ENCODE measurements around the gene CSPG5. TPM values are rescaled to one million over a fixed set of nuclear protein-coding genes. Genes with fewer than 3 reads are reported as not detected.

Gene CSPG5
- total and polyA plus RNA-seq, 7 experiments from 2014 or later, result 0.10 to 0.51 (median 0.43) TPM; not detected in 3

DNA sequence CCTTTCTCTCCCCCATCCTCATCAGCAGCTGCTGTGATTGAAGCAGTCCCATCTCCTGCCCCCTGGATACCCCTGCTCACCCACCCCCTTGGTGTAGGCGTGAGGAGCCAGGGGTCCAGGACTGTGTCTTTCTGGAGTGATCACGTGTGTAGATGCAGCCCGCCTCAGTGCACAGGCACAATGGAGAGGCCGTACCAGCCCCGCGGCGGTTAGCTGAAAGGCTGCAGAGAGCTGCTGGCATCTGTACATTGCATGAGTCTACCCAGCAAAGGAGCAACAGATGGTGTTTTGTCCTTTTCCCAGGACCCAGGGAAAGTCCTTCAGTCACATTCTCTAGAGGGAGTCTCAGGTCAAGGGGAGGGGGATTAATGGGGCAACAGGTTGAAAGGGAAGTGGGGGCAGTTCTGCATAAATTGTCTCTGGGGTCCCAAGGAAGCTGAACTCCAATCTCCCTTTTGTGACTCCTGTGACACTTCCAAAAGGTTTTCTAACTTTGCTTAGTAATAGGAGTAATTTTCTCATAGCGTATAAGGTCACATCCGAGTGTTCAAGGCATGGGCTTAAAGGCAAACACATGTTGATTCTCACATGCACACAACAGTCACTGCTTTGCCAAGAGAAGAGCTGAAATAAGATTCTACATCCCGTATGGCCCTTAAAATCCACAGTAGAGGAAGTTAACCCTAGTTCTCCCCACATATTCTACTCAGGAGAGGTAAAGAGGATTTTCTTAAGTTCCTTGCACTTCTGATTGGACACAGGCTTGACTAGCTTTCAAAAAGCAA is 7.1 kb downstream of the CSPG5 start:
- Histone ChIP-seq H3K36me3 (ENCODE audit: control insufficient read depth in 2 of 3, insufficient read depth in 3 of 3, low read length in 3 of 3) (no peaks in the 10 kb centered on the region), H3K9me3 (ENCODE audit: control insufficient read depth in 2 of 3, low read length in 3 of 3) (no peaks in the 10 kb centered on the region), H3K4me1 (ENCODE audit: control insufficient read depth in 2 of 2, insufficient read depth in 2 of 2, low read length in 2 of 2) (no peaks in the 10 kb centered on the region), H3K27ac (ENCODE audit: low read depth, low read length) (no peak overlapping the region), H3K4me3 (ENCODE audit: low read length) (no peak overlapping the region), H3K27me3 (ENCODE audit: control insufficient read depth in 2 of 2, insufficient read depth in 2 of 2, low read length in 2 of 2) (no peaks in the 10 kb centered on the region)
- Mint-ChIP-seq H3K27me3 (peaks cover 15 to 35% (median 19%) of the 10 kb centered on the region in 5 donors), H3K36me3 (no peaks in the 10 kb centered on the region), H3K4me3 (no peak overlapping the region), H3K4me1 (no peaks in the 10 kb centered on the region), H3K9me3 (no peaks in the 10 kb centered on the region), H3K27ac (no peak overlapping the region)
- intact Hi-C loops (cut with micrococcal nuclease), result no loop called here
- CTCF ChIA-PET, result no interaction called here
- no peak for ATAC-seq
- no peak for DNase-seq
- POLR2A ChIA-PET, result interaction anchor here (0.6 kb wide), 1 partner anchor 117 kb away, joined by 4 read pairs; no protein-coding TSS in a partner anchor

DNA sequence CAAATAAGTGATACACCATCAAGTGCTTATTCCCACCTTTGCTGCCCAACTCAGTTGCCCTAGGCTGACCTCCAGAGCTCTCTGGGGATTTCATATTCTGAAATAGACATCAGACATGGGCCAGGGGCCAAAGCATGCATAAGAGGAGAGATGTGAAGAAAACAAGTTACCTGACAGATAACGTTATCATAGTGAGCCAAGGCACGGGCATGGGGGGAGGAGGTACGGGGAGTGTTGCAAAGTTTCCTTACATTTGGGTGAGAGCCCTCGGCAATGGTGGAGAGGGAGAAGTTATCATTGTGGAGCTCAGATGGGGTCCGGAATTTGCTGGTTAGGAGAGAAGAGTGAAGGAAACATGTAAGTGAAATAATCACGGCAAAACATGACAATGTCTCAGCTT is 9.8 kb downstream of the CSPG5 start:
- ATAC-seq, result no peak
- ChIA-PET POLR2A (no interaction called here), CTCF (no interaction called here)

DNA sequence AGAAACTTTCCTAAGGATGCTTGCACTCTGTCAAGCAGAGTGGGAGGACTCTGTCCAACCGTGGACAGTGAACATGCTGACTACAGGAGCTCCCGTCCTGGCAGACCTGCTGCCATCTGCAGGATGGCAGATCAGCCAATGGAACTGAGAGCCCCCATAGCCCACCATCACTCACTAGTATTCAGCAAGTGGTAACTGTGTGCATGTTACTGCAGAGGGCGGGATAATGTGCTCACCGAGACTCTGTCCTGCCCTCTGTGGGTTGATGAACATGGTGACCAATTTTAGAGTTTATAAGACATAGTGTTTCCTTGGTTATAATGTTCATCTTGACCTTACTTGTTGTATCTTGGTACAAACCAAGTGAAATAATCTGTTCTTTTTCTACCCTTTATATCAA is 11.5 kb downstream of the CSPG5 start:
- no peaks in the 10 kb centered on the region for H3K4me1 ChIP-seq (ENCODE audit: control insufficient read depth in 2 of 2, insufficient read depth in 2 of 2, low read length in 2 of 2)
- H3K9me3 ChIP-seq (ENCODE audit: control insufficient read depth in 2 of 3, low read length in 3 of 3), result no peaks in the 10 kb centered on the region
- no peaks in the 10 kb centered on the region for H3K36me3 ChIP-seq (ENCODE audit: control insufficient read depth in 2 of 3, insufficient read depth in 3 of 3, low read length in 3 of 3)
- DNase-seq (no peak), ATAC-seq (no peak)
- ChIA-PET CTCF (no interaction called here), POLR2A (no interaction called here)
- H3K27ac Mint-ChIP-seq, result no peak overlapping the region
- intact Hi-C loops (cut with micrococcal nuclease), result no loop called here
- H3K4me1 Mint-ChIP-seq, result no peaks in the 10 kb centered on the region
- H3K9me3 Mint-ChIP-seq, result no peaks in the 10 kb centered on the region
- no peak overlapping the region for H3K4me3 ChIP-seq (ENCODE audit: low read length)
- H3K27ac ChIP-seq (ENCODE audit: low read depth, low read length), result no peak overlapping the region
- no peaks in the 10 kb centered on the region for H3K27me3 ChIP-seq (ENCODE audit: control insufficient read depth in 2 of 2, insufficient read depth in 2 of 2, low read length in 2 of 2)
- H3K27me3 Mint-ChIP-seq, result peaks cover 0 to 9% (median 8%) of the 10 kb centered on the region in 5 donors
- H3K4me3 Mint-ChIP-seq, result no peak overlapping the region
- no peaks in the 10 kb centered on the region for H3K36me3 Mint-ChIP-seq

More for the DNA sequence above, 9.8 kb downstream of the CSPG5 start:
- H3K27ac Mint-ChIP-seq, result no peak overlapping the region
- no peak for DNase-seq
- H3K36me3 ChIP-seq (ENCODE audit: control insufficient read depth in 2 of 3, insufficient read depth in 3 of 3, low read length in 3 of 3), result no peaks in the 10 kb centered on the region
- no peaks in the 10 kb centered on the region for H3K9me3 ChIP-seq (ENCODE audit: control insufficient read depth in 2 of 3, low read length in 3 of 3)
- H3K4me1 ChIP-seq (ENCODE audit: control insufficient read depth in 2 of 2, insufficient read depth in 2 of 2, low read length in 2 of 2), result no peaks in the 10 kb centered on the region
- no peaks in the 10 kb centered on the region for H3K9me3 Mint-ChIP-seq
- peaks cover 2 to 21% (median 17%) of the 10 kb centered on the region in 5 donors for H3K27me3 Mint-ChIP-seq
- H3K36me3 Mint-ChIP-seq, result no peaks in the 10 kb centered on the region
- no peak overlapping the region for H3K4me3 ChIP-seq (ENCODE audit: low read length)
- no peaks in the 10 kb centered on the region for H3K4me1 Mint-ChIP-seq
- intact Hi-C loops (cut with micrococcal nuclease), result no loop called here
- H3K4me3 Mint-ChIP-seq, result no peak overlapping the region
- H3K27me3 ChIP-seq (ENCODE audit: control insufficient read depth in 2 of 2, insufficient read depth in 2 of 2, low read length in 2 of 2), result no peaks in the 10 kb centered on the region
- no peak overlapping the region for H3K27ac ChIP-seq (ENCODE audit: low read depth, low read length)

DNA sequence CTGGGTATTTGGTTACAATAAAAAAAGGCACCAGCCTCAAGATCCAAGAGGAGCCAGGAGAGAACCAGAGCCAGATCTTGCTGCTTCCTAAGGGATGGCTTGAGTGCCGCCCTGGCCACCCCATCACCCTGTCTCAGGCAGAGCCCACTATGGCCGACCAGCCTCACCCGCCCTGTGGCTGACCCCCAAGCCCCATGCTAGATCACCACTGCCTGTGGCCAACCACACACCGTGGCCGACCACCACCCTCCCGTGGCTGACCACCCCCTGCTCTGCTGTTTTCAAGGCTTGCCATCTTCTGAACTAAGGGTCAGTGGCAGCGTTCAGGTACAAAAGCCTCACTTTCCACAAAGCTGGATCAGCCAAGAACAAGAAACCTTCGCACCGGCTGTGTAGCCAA is 12.0 kb downstream of the CSPG5 start:
- no peak for DNase-seq
- Mint-ChIP-seq H3K9me3 (no peaks in the 10 kb centered on the region), H3K4me3 (no peak overlapping the region), H3K36me3 (no peaks in the 10 kb centered on the region), H3K27me3 (peaks cover 0 to 5% (median 3%) of the 10 kb centered on the region in 5 donors), H3K4me1 (no peaks in the 10 kb centered on the region), H3K27ac (no peak overlapping the region)
- no peak for ATAC-seq
- CTCF ChIA-PET, result no interaction called here
- Histone ChIP-seq H3K4me1 (ENCODE audit: control insufficient read depth in 2 of 2, insufficient read depth in 2 of 2, low read length in 2 of 2) (no peaks in the 10 kb centered on the region), H3K27ac (ENCODE audit: low read depth, low read length) (no peak overlapping the region), H3K4me3 (ENCODE audit: low read length) (no peak overlapping the region), H3K36me3 (ENCODE audit: control insufficient read depth in 2 of 3, insufficient read depth in 3 of 3, low read length in 3 of 3) (no peaks in the 10 kb centered on the region), H3K27me3 (ENCODE audit: control insufficient read depth in 2 of 2, insufficient read depth in 2 of 2, low read length in 2 of 2) (no peaks in the 10 kb centered on the region), H3K9me3 (ENCODE audit: control insufficient read depth in 2 of 3, low read length in 3 of 3) (no peaks in the 10 kb centered on the region)
- intact Hi-C loops (cut with micrococcal nuclease), result no loop called here
- POLR2A ChIA-PET, result no interaction called here

DNA sequence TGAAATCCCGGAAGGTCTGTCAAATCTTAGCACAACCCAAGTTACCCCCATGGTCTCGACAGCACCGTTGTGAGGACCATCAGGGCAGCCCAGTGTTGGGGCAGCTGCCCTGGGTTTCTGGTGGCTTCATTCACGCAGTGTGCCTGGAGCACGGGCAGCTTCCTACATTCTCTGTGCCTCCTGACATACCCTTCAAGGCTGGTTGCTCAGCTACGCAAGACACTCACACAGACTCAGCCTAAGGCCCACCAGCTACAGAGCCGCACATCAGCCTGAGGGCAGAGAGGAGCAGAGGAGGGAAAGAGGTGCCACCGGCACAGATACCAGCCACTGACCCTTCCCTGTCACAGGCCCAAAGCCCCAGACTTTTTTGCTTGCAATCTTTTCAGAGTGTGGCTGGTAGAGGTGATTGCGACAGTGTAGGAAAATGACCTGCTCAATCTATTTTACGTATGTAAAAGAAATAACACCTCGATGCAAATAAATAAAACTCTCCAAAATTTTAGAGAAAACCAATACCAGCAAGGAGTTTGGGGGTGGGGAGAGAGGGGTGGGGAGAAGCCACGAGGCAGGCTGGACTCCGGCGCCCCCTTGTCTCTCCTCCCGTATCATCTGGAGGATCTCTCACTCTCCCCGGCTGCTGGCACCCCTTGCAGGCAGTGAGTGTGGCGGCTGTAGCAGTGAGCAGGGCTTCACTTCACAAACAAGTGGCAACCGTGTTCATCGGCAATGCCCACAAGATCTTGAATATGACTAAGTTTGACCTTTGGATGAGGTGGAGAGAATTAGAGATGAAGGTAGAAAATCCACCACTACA is 12.7 kb downstream of the CSPG5 start:
- no peak overlapping the region for H3K27ac Mint-ChIP-seq
- Histone ChIP-seq H3K4me1 (ENCODE audit: control insufficient read depth in 2 of 2, insufficient read depth in 2 of 2, low read length in 2 of 2) (no peaks in the 10 kb centered on the region), H3K36me3 (ENCODE audit: control insufficient read depth in 2 of 3, insufficient read depth in 3 of 3, low read length in 3 of 3) (no peaks in the 10 kb centered on the region), H3K9me3 (ENCODE audit: control insufficient read depth in 2 of 3, low read length in 3 of 3) (no peaks in the 10 kb centered on the region), H3K27me3 (ENCODE audit: control insufficient read depth in 2 of 2, insufficient read depth in 2 of 2, low read length in 2 of 2) (no peaks in the 10 kb centered on the region), H3K27ac (ENCODE audit: low read depth, low read length) (no peak overlapping the region), H3K4me3 (ENCODE audit: low read length) (no peak overlapping the region)
- H3K4me1 Mint-ChIP-seq, result no peaks in the 10 kb centered on the region
- intact Hi-C loops (cut with micrococcal nuclease), result no loop called here
- DNase-seq, result no peak
- ChIA-PET CTCF (no interaction called here), POLR2A (no interaction called here)
- H3K9me3 Mint-ChIP-seq, result no peaks in the 10 kb centered on the region
- no peak for ATAC-seq
- no peak overlapping the region for H3K4me3 Mint-ChIP-seq
- no peaks in the 10 kb centered on the region for H3K36me3 Mint-ChIP-seq
- peaks cover 0 to 5% (median 3%) of the 10 kb centered on the region in 5 donors for H3K27me3 Mint-ChIP-seq

DNA sequence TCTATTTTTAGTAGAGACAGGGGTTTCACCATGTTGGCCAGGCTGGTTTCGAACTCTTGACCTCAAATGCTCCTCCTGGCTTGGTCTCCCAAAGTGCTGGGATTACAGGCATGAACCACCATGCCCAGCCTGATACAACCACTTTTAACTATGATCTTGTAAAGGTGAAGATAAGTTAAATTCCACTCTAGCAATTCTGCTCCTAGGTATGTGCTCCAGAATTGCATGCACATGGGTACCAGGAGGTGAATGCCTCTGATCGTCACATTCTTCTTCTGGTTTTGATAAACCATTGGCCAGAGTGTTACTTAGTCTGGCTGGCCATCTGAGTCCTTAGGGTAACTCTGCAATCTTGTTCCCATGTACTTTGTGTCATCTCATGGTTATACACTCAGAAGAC is 22.3 kb downstream of the CSPG5 start:
- Mint-ChIP-seq H3K4me3 (no peak overlapping the region), H3K4me1 (no peaks in the 10 kb centered on the region), H3K27ac (no peak overlapping the region), H3K27me3 (peaks cover 0 to 13% (median 8%) of the 10 kb centered on the region in 5 donors), H3K36me3 (peaks cover 0 to 4% (median 0%) of the 10 kb centered on the region in 5 donors), H3K9me3 (peaks cover 0 to 6% (median 0%) of the 10 kb centered on the region in 11 donors)
- ATAC-seq, result no peak
- Histone ChIP-seq H3K4me3 (ENCODE audit: low read length) (no peak overlapping the region), H3K27me3 (ENCODE audit: control insufficient read depth in 2 of 2, insufficient read depth in 2 of 2, low read length in 2 of 2) (no peaks in the 10 kb centered on the region), H3K9me3 (ENCODE audit: control insufficient read depth in 2 of 3, low read length in 3 of 3) (no peaks in the 10 kb centered on the region), H3K36me3 (ENCODE audit: control insufficient read depth in 2 of 3, insufficient read depth in 3 of 3, low read length in 3 of 3) (no peaks in the 10 kb centered on the region), H3K4me1 (ENCODE audit: control insufficient read depth in 2 of 2, insufficient read depth in 2 of 2, low read length in 2 of 2) (no peaks in the 10 kb centered on the region), H3K27ac (ENCODE audit: low read depth, low read length) (no peak overlapping the region)
- DNase-seq, result no peak
- ChIA-PET POLR2A (no interaction called here), CTCF (no interaction called here)
- intact Hi-C loops (cut with micrococcal nuclease), result no loop called here

Measured in naive thymus-derived CD4-positive, alpha-beta T cell (primary cell).